ENCODE data around the gene MTA3. TPM values are rescaled to one million over a fixed set of nuclear protein-coding genes. Genes with fewer than 3 reads are reported as not detected.
"Not testable (repeated sequence)": the region's sequence is repeated elsewhere in the genome, so short reads cannot be mapped to it uniquely, and the experiment has no call there.

Gene MTA3
- total RNA-seq, 6 donors from 2014 or later = 18.2 to 59.7 (median 27.0) TPM

GRCh38 chr2:42607101-42607637, 38.7 kb downstream of the MTA3 start:
- 70 to 90% methylated on average over 8 of the region's 8 CpGs for WGBS, 2 donors
- H3K36me3 ChIP-seq = peaks cover 0 to 6% (median 2%) of the 10 kb centered on the region in 4 donors

GRCh38 chr2:42613281-42614064, 45.0 kb downstream of the MTA3 start:
- H3K27me3 ChIP-seq = no peaks in the 10 kb centered on the region
- 78 to 83% methylated on average over 6 of the region's 6 CpGs for WGBS, 2 donors
- ATAC-seq (ENCODE audit: low FRiP score in 2 of 2) = no peak
- no peak for DNase-seq
- no peak overlapping the region for H3K27ac ChIP-seq
- no peak overlapping the region for H3K4me3 ChIP-seq
- no peaks in the 10 kb centered on the region for H3K4me1 ChIP-seq
- H3K36me3 ChIP-seq = peaks cover 0 to 11% (median 6%) of the 10 kb centered on the region in 4 donors
- H3K9me3 ChIP-seq = no peaks in the 10 kb centered on the region
- no peak for TF ChIP-seq POLR2A (IDR thresholded peaks at IDR 0.05)
- no peak for TF ChIP-seq POLR2AphosphoS5 (IDR thresholded peaks at IDR 0.05)
- TF ChIP-seq, protein P1, sequence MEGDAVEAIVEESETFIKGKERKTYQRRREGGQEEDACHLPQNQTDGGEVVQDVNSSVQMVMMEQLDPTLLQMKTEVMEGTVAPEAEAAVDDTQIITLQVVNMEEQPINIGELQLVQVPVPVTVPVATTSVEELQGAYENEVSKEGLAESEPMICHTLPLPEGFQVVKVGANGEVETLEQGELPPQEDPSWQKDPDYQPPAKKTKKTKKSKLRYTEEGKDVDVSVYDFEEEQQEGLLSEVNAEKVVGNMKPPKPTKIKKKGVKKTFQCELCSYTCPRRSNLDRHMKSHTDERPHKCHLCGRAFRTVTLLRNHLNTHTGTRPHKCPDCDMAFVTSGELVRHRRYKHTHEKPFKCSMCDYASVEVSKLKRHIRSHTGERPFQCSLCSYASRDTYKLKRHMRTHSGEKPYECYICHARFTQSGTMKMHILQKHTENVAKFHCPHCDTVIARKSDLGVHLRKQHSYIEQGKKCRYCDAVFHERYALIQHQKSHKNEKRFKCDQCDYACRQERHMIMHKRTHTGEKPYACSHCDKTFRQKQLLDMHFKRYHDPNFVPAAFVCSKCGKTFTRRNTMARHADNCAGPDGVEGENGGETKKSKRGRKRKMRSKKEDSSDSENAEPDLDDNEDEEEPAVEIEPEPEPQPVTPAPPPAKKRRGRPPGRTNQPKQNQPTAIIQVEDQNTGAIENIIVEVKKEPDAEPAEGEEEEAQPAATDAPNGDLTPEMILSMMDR (IDR thresholded peaks at IDR 0.05) = no peak
- TF ChIP-seq EP300 (IDR thresholded peaks at IDR 0.05) = no peak

More at GRCh38 chr2:42607101-42607637, 38.7 kb downstream of the MTA3 start:
- ATAC-seq (ENCODE audit: low FRiP score in 2 of 2) (no peak), DNase-seq (no peak)
- no peaks in the 10 kb centered on the region for H3K27me3 ChIP-seq
- H3K4me1 ChIP-seq = peaks cover 0 to 4% (median 0%) of the 10 kb centered on the region in 4 donors
- no peak for TF ChIP-seq EP300 (IDR thresholded peaks at IDR 0.05)
- TF ChIP-seq POLR2AphosphoS5 (IDR thresholded peaks at IDR 0.05) = no peak
- TF ChIP-seq, protein P1 (IDR thresholded peaks at IDR 0.05) = no peak
- no peak for TF ChIP-seq POLR2A (IDR thresholded peaks at IDR 0.05)
- H3K9me3 ChIP-seq = no peaks in the 10 kb centered on the region
- no peak overlapping the region for H3K4me3 ChIP-seq
- no peak overlapping the region for H3K27ac ChIP-seq

GRCh38 chr2:42614838-42615237, 46.4 kb downstream of the MTA3 start:
- H3K27me3 ChIP-seq = no peaks in the 10 kb centered on the region
- H3K4me3 ChIP-seq = no peak overlapping the region
- TF ChIP-seq POLR2A (IDR thresholded peaks at IDR 0.05) = no peak
- no peak for TF ChIP-seq EP300 (IDR thresholded peaks at IDR 0.05)
- no peak for TF ChIP-seq POLR2AphosphoS5 (IDR thresholded peaks at IDR 0.05)
- TF ChIP-seq, protein P1 (IDR thresholded peaks at IDR 0.05) = no peak
- DNase-seq = no peak
- H3K4me1 ChIP-seq = no peaks in the 10 kb centered on the region
- 95 to 96% methylated on average over 7 of the region's 7 CpGs for WGBS, 2 donors
- H3K9me3 ChIP-seq = no peaks in the 10 kb centered on the region
- no peak overlapping the region for H3K27ac ChIP-seq
- no peak for ATAC-seq (ENCODE audit: low FRiP score in 2 of 2)
- H3K36me3 ChIP-seq = peaks cover 0 to 11% (median 5%) of the 10 kb centered on the region in 4 donors

DNA sequence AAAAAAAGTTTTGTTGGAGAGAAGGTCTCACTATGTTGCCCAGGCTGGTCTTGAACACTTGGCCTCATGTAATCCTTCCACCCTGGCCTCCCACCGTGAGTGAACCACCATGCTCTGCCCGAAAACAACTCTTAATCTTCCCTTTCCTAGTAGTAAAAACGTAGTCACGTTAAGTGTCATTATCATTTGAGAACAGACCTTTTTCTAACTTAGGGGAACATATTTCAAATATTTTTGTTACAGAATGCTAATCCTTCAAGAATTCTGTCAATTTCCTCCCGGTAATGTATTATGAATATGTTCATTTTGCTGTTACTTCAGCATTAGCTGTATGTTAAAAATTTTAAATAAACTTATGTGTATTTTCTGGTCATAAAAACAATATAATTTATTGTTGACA, 49.7 kb downstream of the MTA3 start:
- H3K4me1 ChIP-seq = no peaks in the 10 kb centered on the region
- no peak for ATAC-seq (ENCODE audit: low FRiP score in 2 of 2)
- no peaks in the 10 kb centered on the region for H3K9me3 ChIP-seq
- TF ChIP-seq EP300 (IDR thresholded peaks at IDR 0.05) = no peak
- H3K27me3 ChIP-seq = no peaks in the 10 kb centered on the region
- DNase-seq = no peak
- peaks cover 0 to 13% (median 6%) of the 10 kb centered on the region in 4 donors for H3K36me3 ChIP-seq
- no peak overlapping the region for H3K27ac ChIP-seq
- 87 to 92% methylated on average over 5 of the region's 5 CpGs for WGBS, 2 donors
- H3K4me3 ChIP-seq = no peak overlapping the region

DNA sequence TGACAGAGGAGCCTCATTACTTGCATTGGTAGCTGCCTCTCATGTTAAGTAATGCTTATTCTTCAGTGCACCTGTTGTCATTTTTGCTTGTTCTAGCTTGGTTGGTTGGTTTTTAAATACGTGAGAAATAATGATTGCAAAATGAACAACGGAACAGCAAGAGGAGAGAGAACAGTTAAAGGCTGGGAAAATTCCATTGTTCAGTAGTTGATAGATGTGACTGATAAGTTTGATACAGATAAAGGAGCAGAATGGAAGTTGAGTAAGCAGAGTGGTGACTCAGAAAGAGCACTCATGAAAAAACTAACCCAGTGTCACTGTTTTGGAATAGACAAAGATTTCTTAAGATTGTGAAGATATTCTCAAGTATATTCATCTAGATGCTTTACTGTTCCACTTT, 50.5 kb downstream of the MTA3 start:
- WGBS, 2 donors = 53 to 71% methylated on average over 2 of the region's 2 CpGs
- Histone ChIP-seq H3K4me3 (no peak overlapping the region), H3K4me1 (no peaks in the 10 kb centered on the region), H3K9me3 (no peaks in the 10 kb centered on the region), H3K27ac (no peak overlapping the region), H3K27me3 (no peaks in the 10 kb centered on the region), H3K36me3 (peaks cover 0 to 13% (median 5%) of the 10 kb centered on the region in 4 donors)
- DNase-seq = no peak
- ATAC-seq (ENCODE audit: low FRiP score in 2 of 2) = no peak
- TF ChIP-seq, protein P1 (IDR thresholded peaks at IDR 0.05) = no peak
- TF ChIP-seq POLR2A (IDR thresholded peaks at IDR 0.05) = no peak
- TF ChIP-seq POLR2AphosphoS5 (IDR thresholded peaks at IDR 0.05) = no peak
- TF ChIP-seq EP300 (IDR thresholded peaks at IDR 0.05) = no peak

DNA sequence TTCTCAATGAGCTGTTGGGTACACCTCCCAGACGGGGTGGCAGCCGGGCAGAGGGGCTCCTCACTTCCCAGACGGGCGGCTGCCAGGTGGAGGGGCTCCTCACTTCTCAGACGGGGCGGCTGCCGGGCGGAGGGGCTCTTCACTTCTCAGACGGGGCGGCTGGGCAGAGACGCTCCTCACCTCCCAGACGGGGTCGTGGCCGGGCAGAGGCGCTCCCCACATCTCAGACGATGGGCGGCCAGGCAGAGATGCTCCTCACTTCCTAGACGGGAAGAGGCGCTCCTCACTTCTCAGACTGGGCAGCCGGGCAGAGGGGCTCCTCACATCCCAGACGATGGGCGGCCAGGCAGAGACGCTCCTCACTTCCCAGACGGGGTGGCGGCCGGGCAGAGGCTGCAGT, 53.2 kb downstream of the MTA3 start:
- H3K36me3 ChIP-seq; H3K4me1 ChIP-seq; ATAC-seq (ENCODE audit: low FRiP score in 2 of 2); H3K27ac ChIP-seq; H3K4me3 ChIP-seq; H3K27me3 ChIP-seq; H3K9me3 ChIP-seq: not testable (repeated sequence)
- peak in 1 of 2 donors; percentile 69 for DNase-seq
- WGBS, 2 donors = 81 to 93% methylated on average over 4 to 19 of the region's 26 CpGs

Measured in upper lobe of left lung (tissue), 6 donors.